Measurements from ENCODE around the gene SERINC5.
"Not testable (repeated sequence)": the region's sequence is repeated elsewhere in the genome, so short reads cannot be mapped to it uniquely, and the experiment has no call there.

Gene SERINC5

GRCh38 chr5:80255811-80256712 is at the start of gene SERINC5:
TSS of gene SERINC5 (minus strand) at chr5:80256048. CDS start at chr5:80255922, 126 bp downstream.
- no peak for DNase-seq

GRCh38 chr5:80302636-80303035 is 46.8 kb upstream of the SERINC5 start:
- DNase-seq: no peak

- DNase-seq: not testable (repeated sequence)
These were observed 45.5 kb upstream of the SERINC5 start for GRCh38 chr5:80301342-80301741.

GRCh38 chr5:80300796-80301195 is 44.9 kb upstream of the SERINC5 start:
- not testable (repeated sequence) for DNase-seq

- DNase-seq: no peak
These were observed 44.3 kb upstream of the SERINC5 start for GRCh38 chr5:80300125-80300524.

GRCh38 chr5:80299601-80300000 is 43.8 kb upstream of the SERINC5 start:
- DNase-seq: no peak

GRCh38 chr5:80296121-80296520 is 40.3 kb upstream of the SERINC5 start:
- no peak for DNase-seq

GRCh38 chr5:80291761-80292160 is 35.9 kb upstream of the SERINC5 start:
- DNase-seq: no peak

- no peak for DNase-seq
These were observed 33.5 kb upstream of the SERINC5 start for GRCh38 chr5:80289320-80289719.

- no peak for DNase-seq
These were observed 32.3 kb upstream of the SERINC5 start for GRCh38 chr5:80288177-80288576.

GRCh38 chr5:80284720-80285119 is 28.9 kb upstream of the SERINC5 start:
- DNase-seq: no peak

- no peak for DNase-seq
These were observed 27.5 kb upstream of the SERINC5 start for GRCh38 chr5:80283360-80283759.

- DNase-seq: no peak
These were observed 26.2 kb upstream of the SERINC5 start for GRCh38 chr5:80282054-80282453.

- no peak for DNase-seq
These were observed 21.3 kb upstream of the SERINC5 start for GRCh38 chr5:80277191-80277590.

- DNase-seq: no peak
These were observed 20.3 kb upstream of the SERINC5 start for GRCh38 chr5:80276186-80276585.

- DNase-seq: no peak
These were observed 19.5 kb upstream of the SERINC5 start for GRCh38 chr5:80275347-80275746.

- not testable (repeated sequence) for DNase-seq
These were observed 14.7 kb upstream of the SERINC5 start for GRCh38 chr5:80270543-80270942.

- no peak for DNase-seq
These were observed 14.2 kb upstream of the SERINC5 start for GRCh38 chr5:80269991-80270438.

GRCh38 chr5:80268916-80269315 is 13.1 kb upstream of the SERINC5 start:
- no peak for DNase-seq

GRCh38 chr5:80266566-80266965 is 10.7 kb upstream of the SERINC5 start:
- no peak for DNase-seq

- no peak for DNase-seq
These were observed 4.6 kb upstream of the SERINC5 start for GRCh38 chr5:80260461-80260860.

GRCh38 chr5:80259511-80260203 is 3.8 kb upstream of the SERINC5 start:
- DNase-seq: no peak

GRCh38 chr5:80255431-80255810 is 427 bp downstream of the SERINC5 start:
- no peak for DNase-seq
